HG02763 (cell line): ENCODE data around the gene MAGEF1.
"Not testable (repeated sequence)": the region's sequence is repeated elsewhere in the genome, so short reads cannot be mapped to it uniquely, and the experiment has no call there.

Experiments used
- ATAC-seq: cut with Tn5 transposase; IDR thresholded peaks from one replicate; pipeline ENCODE4 v1.9.1; 2021; ENCODE audit warnings: mild to moderate bottlenecking, moderate library complexity; ENCODE audit not compliant: unreplicated experiment

Gene MAGEF1

GRCh38 chr3:184743248-184743647 lies 31.4 kb upstream of the MAGEF1 start:
- ATAC-seq = no peak

GRCh38 chr3:184742676-184743135 lies 30.8 kb upstream of the MAGEF1 start:
- no peak for ATAC-seq

- ATAC-seq = no peak
Observed at GRCh38 chr3:184741798-184742675, 30.2 kb upstream of the MAGEF1 start.

GRCh38 chr3:184741259-184741556 lies 29.3 kb upstream of the MAGEF1 start:
- no peak for ATAC-seq

DNA sequence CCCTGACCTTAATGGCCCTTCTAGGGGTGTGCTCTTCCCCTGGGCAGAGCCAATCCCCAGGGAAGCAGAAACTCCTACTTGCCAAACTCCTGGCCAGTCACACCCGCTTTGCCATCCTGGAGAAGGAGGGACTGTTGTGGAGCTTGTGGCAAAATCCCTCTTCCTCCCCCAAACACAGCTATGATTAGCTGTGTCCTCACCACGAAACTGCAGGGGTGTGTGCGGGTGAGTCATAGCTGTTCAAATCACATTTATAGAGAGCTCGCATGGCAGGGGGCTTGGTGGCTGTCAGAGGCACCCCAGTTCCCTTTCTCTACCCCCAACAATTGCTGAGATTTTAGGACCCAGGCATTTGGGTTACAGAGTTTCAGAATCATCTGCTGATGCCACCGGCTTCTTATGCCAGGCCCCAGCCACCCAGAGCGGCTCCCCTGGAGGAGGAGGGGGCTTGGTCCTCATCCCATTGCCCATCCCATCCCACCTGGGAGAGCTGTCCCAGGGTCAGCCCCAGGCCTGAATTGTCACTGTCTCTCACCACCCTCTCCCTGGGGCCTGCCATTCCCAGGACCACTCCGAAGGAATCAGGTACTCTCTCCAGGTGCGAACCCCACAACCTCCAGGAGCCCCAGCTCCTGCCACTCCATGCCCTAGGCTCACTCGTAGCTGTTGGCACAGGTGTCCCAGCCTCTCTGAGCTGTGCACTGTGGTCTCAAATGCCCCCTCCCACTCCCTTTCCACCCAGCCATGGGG lies 28.8 kb upstream of the MAGEF1 start:
- ATAC-seq = no peak

DNA sequence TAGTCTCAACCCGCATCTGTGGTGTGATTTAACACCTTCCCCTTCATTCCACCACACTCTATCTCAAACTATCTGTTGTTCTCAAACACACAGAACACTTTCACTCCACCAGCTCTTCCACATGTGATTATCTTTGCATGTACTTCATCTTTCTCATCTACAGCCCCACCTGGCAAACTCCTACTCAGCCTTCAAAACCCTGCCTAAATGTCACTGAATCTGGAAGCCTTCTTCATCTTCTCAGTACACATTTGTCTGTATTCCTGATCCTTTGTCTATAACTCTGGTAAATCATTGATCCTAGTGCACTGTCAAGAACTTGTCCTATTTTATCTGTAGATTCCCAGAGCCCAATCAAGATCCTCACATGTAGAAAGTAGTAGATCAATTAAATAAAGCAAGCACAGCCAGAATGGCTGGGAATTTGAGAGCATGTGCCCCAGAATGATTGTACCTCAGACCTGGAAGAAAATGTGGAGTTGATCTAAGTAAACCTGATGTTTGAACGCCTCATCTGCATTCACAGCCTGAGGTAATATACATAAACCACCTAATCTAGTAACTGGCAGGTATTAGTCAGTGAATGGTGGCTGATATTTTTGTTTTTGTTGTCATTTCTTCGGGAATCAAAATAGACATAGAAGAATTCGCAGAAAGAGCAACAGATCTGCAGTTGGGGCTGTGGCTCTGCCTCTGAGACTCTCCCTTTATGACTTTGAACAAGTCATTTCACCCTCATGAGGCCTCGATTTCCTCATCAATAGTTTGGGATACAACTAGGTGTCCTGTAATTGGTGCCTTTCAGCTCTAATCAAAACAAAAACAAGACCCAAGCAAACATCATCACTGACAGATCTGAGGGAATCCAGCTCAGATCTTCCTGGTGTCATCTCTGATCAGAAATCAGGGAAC lies 28.0 kb upstream of the MAGEF1 start:
- ATAC-seq = no peak

DNA sequence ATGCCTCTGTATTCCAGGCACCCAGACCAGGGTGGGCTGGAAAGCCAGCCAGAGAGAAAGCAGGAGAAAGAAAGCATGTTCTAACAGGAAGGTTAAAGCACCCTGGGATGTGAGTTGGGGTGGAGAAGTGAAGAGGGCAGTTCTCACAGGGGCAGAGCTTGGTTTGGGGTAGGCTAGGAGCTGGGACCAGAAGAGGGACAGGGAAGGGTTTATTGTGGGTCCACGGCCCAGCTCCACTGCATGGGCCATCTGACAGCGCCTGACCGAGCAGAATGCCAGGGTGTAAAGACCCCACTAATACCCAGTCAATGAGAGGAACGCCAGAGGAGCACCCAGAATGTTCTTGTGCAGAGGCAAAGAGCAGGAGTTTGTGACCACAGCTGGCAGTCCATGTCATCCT lies 27.1 kb upstream of the MAGEF1 start:
- ATAC-seq = no peak

DNA sequence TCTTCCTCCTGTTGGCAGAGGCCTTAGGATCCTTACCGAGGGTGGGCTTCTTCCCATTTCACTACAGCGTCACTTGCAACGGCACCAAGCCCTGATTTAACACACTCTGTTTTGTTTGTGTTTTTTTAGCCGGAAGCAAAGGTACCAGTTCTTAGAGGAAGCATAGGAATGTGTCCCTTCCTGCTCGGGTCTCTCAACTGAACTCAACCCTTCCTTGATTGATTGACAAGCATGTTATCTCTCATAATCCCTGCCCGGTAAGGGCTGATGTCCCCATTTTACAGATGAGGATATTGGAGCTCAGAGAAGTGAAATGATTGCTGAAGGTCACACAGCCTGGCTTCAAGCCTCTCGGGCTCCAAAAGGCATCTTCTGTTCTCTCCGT lies 26.6 kb upstream of the MAGEF1 start:
- ATAC-seq = no peak

GRCh38 chr3:184737641-184738505 lies 26.0 kb upstream of the MAGEF1 start:
- ATAC-seq = no peak

DNA sequence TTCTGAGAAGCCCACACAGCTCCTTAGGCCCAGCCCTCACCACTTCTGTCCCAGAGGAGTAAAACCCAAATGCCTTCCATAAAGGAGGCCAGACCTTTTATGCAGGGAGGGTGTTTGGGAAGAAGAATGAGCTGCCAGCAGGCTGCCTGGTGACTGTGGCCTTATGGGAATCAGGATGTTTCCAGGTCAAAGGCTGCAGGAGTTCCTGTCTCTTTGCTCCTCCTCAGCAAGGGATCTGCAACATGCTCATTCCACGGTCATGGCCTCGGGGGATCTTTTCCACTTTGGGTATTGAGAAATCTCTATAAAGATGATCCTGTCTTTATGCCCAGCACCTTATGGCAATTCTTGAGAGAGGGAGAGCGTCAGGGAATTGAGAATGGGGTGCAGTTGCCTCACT lies 25.2 kb upstream of the MAGEF1 start:
- no peak for ATAC-seq

- ATAC-seq = no peak
Observed at GRCh38 chr3:184734903-184735701, 23.2 kb upstream of the MAGEF1 start.

DNA sequence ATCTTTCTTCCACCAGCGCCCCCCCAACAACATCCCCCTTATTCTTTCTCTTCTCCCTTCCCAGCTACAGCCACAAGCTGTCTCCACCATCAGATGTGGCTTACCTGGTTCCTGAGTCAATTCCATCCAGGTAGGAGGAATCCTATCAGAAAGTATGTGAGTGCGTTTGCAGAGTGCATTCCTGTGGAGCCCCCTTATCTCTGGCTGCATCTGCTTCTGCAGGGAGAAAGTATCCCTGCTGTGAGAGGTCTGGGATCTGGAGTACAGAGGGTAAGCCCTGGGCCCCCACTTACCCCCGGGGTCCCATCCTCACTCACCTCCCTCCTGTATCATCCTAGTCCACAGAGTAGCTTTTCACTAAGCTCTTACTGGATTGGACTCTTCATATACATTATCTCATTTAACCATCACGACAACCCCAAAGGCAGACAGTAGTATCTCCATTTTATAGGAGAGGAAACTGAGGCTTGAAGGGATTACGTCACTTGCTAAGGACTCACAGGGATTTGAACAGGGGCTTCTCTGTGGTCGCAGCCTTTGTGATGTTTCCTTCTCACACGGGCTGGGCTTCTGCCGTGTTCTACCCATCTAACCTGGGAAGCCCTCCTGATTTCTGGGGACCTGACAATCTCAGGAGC lies 22.2 kb upstream of the MAGEF1 start:
- ATAC-seq = no peak

DNA sequence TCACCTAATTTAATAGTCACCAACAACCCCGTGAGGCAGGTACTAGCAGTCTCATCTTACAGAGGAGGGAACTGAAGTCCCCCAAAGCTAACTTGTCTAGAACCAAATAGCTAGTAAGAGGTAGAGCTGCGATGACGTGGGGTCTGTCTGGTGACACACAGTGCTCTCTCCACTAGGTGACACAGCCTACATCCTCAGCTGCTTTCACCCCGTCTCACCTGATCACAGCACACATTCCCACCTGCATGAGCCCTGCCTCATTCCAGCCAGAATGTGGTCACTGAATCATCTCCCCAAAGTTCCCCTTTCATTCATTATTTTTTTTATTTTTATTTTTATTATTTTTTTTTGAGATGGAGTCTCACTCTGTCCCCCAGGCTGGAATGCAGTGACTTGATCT lies 21.3 kb upstream of the MAGEF1 start:
- no peak for ATAC-seq

DNA sequence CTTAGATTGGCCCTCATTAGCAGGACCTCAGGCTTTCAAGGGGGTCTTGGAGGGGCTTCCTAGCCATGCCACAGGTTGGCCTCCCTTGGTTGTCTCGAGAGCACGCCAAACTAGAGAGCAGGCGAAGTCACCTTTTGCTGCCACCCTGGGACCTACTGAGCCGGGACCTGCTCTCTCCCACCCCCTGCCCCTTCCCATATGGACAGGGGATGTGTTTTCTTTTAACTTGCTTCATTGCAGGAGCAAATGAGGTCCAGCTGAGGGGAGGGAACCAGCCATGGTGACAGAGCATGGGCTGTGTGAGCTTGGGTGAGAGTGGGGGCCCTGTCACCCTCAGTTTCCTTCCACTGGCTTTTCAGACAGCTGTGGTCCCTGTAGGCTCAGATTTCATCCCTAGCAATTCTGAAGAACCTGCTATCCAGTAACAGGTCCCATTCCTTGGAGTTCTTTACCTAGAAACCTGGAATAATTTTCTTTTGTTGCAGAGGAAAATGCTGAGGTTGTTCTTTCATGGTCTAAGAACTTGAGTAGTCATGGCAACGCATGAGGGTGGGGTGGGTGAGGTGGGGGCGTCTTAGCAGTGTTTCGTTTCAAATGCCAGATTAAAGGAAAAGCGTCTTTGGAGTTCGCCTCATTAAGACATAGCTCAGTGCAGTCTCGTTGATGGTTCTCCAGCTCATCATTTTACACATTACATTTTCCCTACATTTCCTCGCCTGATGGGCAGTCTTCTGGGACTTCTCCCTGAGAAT lies 20.1 kb upstream of the MAGEF1 start:
- no peak for ATAC-seq

- no peak for ATAC-seq
Observed at GRCh38 chr3:184730924-184731323, 19.1 kb upstream of the MAGEF1 start.

- ATAC-seq = not testable (repeated sequence)
Observed at GRCh38 chr3:184729154-184729553, 17.3 kb upstream of the MAGEF1 start.

- no peak for ATAC-seq
Observed at GRCh38 chr3:184728010-184728527, 16.2 kb upstream of the MAGEF1 start.

- ATAC-seq = no peak
Observed at GRCh38 chr3:184727357-184728009, 15.6 kb upstream of the MAGEF1 start.
